PFSK-1 (cell line): ENCODE results near the gene CAMSAP1.

Source experiments
- FOXP2 ChIP-seq: optimal IDR thresholded peaks from 2 replicates; pipeline ENCODE3; 2011; ENCODE audit warnings: borderline replicate concordance, control low read depth, inconsistent platforms; ENCODE audit not compliant: insufficient read depth; ENCODE audit errors: extremely low read length, extremely low read depth
- POLR2AphosphoS5 ChIP-seq: IDR thresholded peaks from 2 replicates; pipeline ENCODE4 v1.6.1; 2012; ENCODE audit warnings: low read depth, mild to moderate bottlenecking, control low read depth, low read length, moderate library complexity
- REST ChIP-seq, 2 experiments: IDR thresholded peaks; 2 replicates each; pipeline versions ENCODE4 v1.6.1 to v1.8.0; 2011 to 2012; ENCODE audit warnings: low read depth in 2 of 2, low read length in 2 of 2, control low read depth in 1 of 2, inconsistent platforms in 1 of 2, mild to moderate bottlenecking in 1 of 2, moderate library complexity in 1 of 2; ENCODE audit not compliant: insufficient read depth in 1 of 2

- TF ChIP-seq POLR2AphosphoS5: no peak
- no peak for TF ChIP-seq FOXP2
- no peak for TF ChIP-seq REST (IDR thresholded peaks at IDR 0.05; ENCODE audit: insufficient read depth in 1 of 2, low read depth in 2 of 2, low read length in 2 of 2)
Observed at GRCh38 chr9:135914921-135915320, 7.6 kb upstream of the CAMSAP1 start.
